ENCODE data around the gene NSUN3. TPM values are rescaled to one million over a fixed set of nuclear protein-coding genes. Genes with fewer than 3 reads are reported as not detected.

NSUN3 gene
- polyA plus RNA-seq, 1 of the 3 experiments (the other 2 are of a cell fraction), result 2.9 TPM

DNA sequence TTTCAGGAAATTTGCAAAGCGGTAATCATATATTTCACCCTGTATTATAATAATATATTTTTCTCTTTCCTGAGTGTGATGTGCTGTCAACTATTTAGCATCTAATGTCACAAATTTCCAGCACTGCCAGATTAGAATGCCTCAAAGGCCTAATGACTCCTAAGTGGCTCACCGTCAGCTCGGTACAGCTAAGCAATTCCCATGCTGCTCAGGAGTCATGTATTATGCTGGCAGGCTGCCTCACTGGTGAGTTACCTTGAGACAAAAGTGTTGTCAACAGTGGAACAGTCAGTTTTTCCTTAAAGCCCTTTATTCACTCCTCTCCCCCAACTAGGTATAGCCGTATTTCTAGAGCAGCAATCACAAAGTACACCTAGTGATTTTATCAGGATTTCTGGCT is 83.6 kb downstream of the NSUN3 start:
- H3K27ac ChIP-seq (ENCODE audit: low read depth in 2 of 2, low read length in 1 of 2), result no peak overlapping the region
- no peaks in the 10 kb centered on the region for H3K36me3 ChIP-seq (replicated peaks in 1 of 2; ENCODE audit: control insufficient read depth in 1 of 2, insufficient read depth in 2 of 2, low read length in 1 of 2)
- H3K9ac ChIP-seq, result no peak overlapping the region
- WGBS (ENCODE audit: low lambda C conversion rate), result 83% methylated on average over 4 of the region's 4 CpGs
- POLR2A ChIA-PET, result no interaction called here
- no peaks in the 10 kb centered on the region for H3K9me3 ChIP-seq
- H2AFZ ChIP-seq (ENCODE audit: low read depth), result no peak overlapping the region
- no peak overlapping the region for H3K4me3 ChIP-seq (ENCODE audit: low read depth in 2 of 2, low read length in 1 of 2)
- H3F3A ChIP-seq (replicated peaks; ENCODE audit: insufficient read depth), result no peaks in the 10 kb centered on the region
- H3K27me3 ChIP-seq (ENCODE audit: insufficient read depth), result no peaks in the 10 kb centered on the region
- no peak overlapping the region for H3K4me2 ChIP-seq
- no peaks in the 10 kb centered on the region for H3K79me2 ChIP-seq (ENCODE audit: insufficient read depth)
- H3K9me2 ChIP-seq, result no peaks in the 10 kb centered on the region
- no peak for DNase-seq
- CTCF ChIA-PET, result no interaction called here
- peaks cover 0 to 5% of the 10 kb centered on the region in 2 experiments; a peak in 3 of 4 replicates for H3K4me1 ChIP-seq (ENCODE audit: control insufficient read depth in 1 of 2, insufficient read depth in 2 of 2, low read depth in 1 of 2, low read length in 1 of 2)
- TF ChIP-seq FOXM1 (IDR thresholded peaks at IDR 0.05; ENCODE audit: low read depth) (no peak), EZH2phosphoT487 (IDR thresholded peaks at IDR 0.05; ENCODE audit: borderline replicate concordance, low read depth) (no peak), SIN3A (IDR thresholded peaks at IDR 0.05; ENCODE audit: borderline replicate concordance, low read depth, low read length) (no peak), TAF1 (IDR thresholded peaks at IDR 0.05; ENCODE audit: borderline replicate concordance, low read depth, low read length) (no peak), FOSL2 (IDR thresholded peaks at IDR 0.05; ENCODE audit: borderline replicate concordance, low read depth) (no peak), FOXJ3 (CRISPR knock-in tag; IDR thresholded peaks at IDR 0.05) (no peak), YY1 (IDR thresholded peaks at IDR 0.05; ENCODE audit: low read depth) (no peak), ELF1 (IDR thresholded peaks at IDR 0.05) (no peak), CHD2 (IDR thresholded peaks at IDR 0.05; ENCODE audit: low read length, partially characterized antibody) (no peak), GATA2 (CRISPR knock-in tag; IDR thresholded peaks at IDR 0.05) (no peak), NRF1 (IDR thresholded peaks at IDR 0.05; ENCODE audit: low read depth, low read length) (no peak), NFIC (IDR thresholded peaks at IDR 0.05; ENCODE audit: borderline replicate concordance) (no peak), SMC3 (IDR thresholded peaks at IDR 0.05; ENCODE audit: low read depth, low read length) (no peak), GABPA (IDR thresholded peaks at IDR 0.05; ENCODE audit: low read depth) (no peak), MXI1 (IDR thresholded peaks at IDR 0.05; ENCODE audit: low read depth, low read length) (no peak)
- TF ChIP-seq, protein P1, sequence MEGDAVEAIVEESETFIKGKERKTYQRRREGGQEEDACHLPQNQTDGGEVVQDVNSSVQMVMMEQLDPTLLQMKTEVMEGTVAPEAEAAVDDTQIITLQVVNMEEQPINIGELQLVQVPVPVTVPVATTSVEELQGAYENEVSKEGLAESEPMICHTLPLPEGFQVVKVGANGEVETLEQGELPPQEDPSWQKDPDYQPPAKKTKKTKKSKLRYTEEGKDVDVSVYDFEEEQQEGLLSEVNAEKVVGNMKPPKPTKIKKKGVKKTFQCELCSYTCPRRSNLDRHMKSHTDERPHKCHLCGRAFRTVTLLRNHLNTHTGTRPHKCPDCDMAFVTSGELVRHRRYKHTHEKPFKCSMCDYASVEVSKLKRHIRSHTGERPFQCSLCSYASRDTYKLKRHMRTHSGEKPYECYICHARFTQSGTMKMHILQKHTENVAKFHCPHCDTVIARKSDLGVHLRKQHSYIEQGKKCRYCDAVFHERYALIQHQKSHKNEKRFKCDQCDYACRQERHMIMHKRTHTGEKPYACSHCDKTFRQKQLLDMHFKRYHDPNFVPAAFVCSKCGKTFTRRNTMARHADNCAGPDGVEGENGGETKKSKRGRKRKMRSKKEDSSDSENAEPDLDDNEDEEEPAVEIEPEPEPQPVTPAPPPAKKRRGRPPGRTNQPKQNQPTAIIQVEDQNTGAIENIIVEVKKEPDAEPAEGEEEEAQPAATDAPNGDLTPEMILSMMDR (IDR thresholded peaks at IDR 0.05), result no peak
- TF ChIP-seq, protein P2, sequence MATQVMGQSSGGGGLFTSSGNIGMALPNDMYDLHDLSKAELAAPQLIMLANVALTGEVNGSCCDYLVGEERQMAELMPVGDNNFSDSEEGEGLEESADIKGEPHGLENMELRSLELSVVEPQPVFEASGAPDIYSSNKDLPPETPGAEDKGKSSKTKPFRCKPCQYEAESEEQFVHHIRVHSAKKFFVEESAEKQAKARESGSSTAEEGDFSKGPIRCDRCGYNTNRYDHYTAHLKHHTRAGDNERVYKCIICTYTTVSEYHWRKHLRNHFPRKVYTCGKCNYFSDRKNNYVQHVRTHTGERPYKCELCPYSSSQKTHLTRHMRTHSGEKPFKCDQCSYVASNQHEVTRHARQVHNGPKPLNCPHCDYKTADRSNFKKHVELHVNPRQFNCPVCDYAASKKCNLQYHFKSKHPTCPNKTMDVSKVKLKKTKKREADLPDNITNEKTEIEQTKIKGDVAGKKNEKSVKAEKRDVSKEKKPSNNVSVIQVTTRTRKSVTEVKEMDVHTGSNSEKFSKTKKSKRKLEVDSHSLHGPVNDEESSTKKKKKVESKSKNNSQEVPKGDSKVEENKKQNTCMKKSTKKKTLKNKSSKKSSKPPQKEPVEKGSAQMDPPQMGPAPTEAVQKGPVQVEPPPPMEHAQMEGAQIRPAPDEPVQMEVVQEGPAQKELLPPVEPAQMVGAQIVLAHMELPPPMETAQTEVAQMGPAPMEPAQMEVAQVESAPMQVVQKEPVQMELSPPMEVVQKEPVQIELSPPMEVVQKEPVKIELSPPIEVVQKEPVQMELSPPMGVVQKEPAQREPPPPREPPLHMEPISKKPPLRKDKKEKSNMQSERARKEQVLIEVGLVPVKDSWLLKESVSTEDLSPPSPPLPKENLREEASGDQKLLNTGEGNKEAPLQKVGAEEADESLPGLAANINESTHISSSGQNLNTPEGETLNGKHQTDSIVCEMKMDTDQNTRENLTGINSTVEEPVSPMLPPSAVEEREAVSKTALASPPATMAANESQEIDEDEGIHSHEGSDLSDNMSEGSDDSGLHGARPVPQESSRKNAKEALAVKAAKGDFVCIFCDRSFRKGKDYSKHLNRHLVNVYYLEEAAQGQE (IDR thresholded peaks at IDR 0.05; ENCODE audit: low read depth, low read length), result no peak
- no peaks in the 10 kb centered on the region for H4K20me1 ChIP-seq (ENCODE audit: insufficient read depth)
